NAMALWA (cell line): ENCODE results near the gene NIBAN1.
"Not testable (repeated sequence)": the region's sequence is repeated elsewhere in the genome, so short reads cannot be mapped to it uniquely, and the experiment has no call there.

Experiments
- DNase-seq: peaks from one replicate; pipeline ENCODE4 v3.0.0-alpha.2; 2015; ENCODE audit warnings: low spot score

Gene NIBAN1

GRCh38 chr1:184974056-184974836 is at the start of gene NIBAN1:
TSS of gene NIBAN1 (minus strand) at chr1:184974508. CDS start at chr1:184974356, 152 bp downstream.
- DNase-seq, result peak; percentile 68

GRCh38 chr1:185017966-185018365 is 43.7 kb upstream of the NIBAN1 start:
- no peak for DNase-seq

GRCh38 chr1:185017338-185017737 is 43.0 kb upstream of the NIBAN1 start:
- DNase-seq, result no peak

DNA sequence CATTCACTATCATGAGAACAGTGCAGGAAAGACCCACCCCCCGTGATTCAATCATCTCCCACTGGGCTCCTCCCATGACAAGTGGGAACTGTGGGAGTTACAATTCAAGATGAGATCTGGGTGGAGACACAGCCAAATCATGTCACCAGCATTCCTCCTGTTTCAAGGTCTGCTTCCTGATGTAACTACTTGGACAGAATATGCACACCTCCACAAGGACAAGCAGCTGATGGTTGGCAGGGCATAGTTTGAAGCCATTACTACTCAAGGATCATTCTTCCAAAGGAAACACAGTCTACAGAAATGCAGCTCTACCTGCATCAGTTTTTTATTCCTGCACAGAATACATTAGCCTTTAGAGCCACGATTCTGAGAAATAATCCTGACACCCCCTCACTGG is 42.6 kb upstream of the NIBAN1 start:
- DNase-seq, result no peak

DNA sequence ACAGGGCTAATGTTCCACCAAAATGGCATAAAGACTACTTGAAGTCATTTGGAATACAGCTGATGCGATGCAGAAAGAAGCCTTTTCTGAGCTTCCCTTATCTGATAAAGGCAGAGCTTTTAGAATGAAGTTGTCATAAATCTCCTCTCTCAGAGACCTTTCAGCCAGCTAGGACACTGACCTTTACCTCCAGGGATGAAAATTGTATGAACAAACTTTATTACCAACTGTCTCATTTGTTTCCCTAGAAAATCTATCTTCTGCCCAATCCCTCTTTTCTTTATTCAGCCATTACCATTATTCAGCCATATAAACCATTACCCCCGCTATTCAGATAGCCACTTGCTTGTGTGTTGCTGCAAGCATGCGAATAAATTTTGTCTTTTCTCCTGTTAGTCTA is 41.3 kb upstream of the NIBAN1 start:
- no peak for DNase-seq

DNA sequence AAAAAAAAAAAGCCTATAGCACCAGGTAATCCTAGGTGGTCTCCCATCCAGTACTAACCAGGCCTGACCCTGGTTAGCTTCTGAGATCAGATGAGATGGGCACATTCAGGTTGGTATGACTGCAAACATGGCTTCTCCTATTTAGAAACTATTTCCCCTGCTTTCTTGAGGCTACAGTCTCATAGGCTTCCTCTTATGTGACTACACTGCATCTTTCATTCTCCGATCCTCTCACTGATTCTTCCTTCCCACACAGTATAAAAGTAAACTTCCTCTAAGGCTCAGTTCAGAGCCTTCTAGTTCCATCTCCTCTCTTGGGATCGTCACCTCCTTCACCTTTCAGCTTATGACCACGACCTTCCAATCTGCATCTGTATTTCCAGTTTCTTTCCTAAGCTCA is 40.6 kb upstream of the NIBAN1 start:
- no peak for DNase-seq

DNA sequence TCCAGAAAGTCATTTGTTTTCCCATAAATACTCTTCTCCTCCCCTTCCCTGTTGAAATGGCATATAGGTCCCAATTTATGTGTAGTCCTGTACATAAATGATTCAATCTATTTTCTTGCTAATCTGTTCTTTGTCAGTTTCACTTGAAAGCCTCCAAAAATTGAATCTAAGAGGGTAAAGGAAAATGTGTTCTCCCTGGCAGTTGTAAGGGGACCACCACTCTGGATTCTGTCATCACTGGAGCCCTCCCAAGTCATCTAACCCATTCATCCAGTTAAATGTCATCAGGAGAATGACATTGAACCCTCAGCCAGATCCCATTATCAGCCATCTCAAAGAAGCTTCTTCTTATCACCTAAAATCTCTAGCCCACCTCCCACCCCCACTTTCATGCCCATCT is 36.1 kb upstream of the NIBAN1 start:
- DNase-seq, result no peak

GRCh38 chr1:185008838-185009237 is 34.5 kb upstream of the NIBAN1 start:
- no peak for DNase-seq

DNA sequence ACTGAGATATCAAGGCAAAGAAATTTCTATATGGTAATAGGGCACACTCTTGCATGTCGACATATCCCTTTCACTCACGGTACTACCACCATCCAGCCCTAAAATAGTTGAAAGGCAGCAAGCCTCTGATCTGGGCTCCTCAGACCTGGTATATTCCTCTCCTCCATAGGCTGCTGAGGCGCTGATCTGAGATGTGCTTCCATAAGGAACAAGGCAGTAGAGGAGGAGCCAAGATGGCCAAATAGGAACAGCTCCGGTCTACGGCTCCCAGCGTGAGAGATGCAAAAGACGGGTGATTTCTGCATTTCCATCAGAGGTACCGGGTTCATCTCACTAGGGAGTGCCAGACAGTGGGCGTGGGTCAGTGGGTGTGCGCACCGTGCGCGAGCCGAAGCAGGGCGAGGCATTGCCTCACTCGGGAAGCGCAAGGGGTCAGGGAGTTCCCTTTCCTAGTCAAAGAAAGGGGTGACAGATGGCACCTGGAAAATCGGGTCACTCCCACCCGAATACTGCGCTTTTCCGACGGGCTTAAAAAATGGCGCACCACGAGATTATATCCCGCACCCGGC is 27.1 kb upstream of the NIBAN1 start:
- not testable (repeated sequence) for DNase-seq

DNA sequence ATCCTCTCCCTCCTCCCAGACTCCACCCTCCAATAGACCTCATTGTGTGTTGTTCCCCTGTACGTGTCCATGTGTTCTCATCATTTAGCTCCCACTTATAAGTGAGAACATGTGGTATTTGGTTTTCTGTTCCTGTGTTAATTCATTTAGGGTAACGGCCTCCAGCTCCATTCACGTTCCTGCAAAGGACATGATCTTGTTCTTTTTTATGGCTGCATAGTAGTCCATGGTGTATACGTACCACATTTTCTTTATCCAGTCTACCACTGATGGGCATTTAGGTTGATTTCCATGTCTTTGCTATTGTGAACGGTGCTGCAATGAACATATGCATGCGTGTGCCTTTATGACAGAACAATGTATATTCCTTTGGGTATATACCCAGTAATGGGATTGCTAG is 25.7 kb upstream of the NIBAN1 start:
- DNase-seq, result not testable (repeated sequence)

- DNase-seq, result no peak
Observed at GRCh38 chr1:184994301-184994700, 20.0 kb upstream of the NIBAN1 start.

DNA sequence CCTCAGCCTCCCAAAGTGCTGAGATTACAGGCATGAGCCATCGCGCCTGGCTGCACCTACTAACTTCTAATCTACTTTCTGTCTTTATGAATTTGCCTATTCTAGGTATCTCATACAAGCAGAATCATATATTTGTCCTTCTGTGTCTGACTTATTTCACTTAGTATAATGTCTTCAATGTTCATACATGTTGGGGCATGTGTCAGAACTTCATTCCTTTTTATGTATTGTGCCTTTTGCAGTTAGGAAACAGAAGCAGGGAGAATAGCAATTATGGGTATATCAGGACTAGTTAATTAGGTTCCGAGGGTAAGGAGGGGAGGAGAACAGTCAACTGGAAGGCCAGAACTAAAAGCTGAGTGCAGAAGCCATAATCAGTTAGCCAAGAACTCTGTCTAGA is 18.0 kb upstream of the NIBAN1 start:
- no peak for DNase-seq

- DNase-seq, result no peak
Observed at GRCh38 chr1:184990204-184990603, 15.9 kb upstream of the NIBAN1 start.

GRCh38 chr1:184988506-184988905 is 14.2 kb upstream of the NIBAN1 start:
- no peak for DNase-seq

DNA sequence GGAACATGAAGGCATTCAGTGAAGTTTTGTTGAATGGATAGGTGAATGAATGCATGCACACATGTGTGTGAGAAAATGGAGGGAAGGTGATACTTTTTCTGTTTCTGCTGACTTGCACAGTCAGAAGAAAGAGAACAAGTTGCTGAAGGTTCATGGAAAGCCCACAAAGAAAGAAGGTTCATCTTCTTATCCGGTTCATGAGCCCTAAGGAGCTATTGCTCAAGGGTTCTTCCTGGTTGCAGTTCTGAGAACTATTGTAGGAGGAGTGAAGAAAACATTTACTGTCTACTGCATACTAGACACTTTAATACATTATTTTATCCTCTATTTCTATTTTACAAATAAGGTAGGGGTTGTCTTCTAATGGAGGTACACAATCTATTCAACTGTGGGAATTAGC is 13.4 kb upstream of the NIBAN1 start:
- DNase-seq, result no peak

DNA sequence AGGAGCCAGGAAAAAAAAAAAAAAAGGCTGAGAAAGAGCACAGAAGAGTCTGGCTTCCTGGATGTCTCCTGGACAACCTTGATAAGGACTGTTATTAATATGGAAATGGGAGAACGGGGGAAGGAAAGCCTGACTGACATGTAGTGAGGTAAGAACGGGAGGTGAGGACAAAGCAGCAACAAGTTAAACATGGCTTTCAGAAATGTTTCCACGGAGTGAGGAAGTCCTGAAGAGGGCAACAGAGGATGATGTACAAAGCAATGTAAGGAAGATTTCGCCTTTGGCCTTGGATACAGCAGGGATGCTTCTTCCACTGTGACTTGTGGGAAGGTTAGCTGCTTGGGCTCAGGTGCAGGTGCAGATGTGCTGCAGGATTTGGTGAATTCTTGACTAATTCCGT is 11.9 kb upstream of the NIBAN1 start:
- DNase-seq, result no peak

DNA sequence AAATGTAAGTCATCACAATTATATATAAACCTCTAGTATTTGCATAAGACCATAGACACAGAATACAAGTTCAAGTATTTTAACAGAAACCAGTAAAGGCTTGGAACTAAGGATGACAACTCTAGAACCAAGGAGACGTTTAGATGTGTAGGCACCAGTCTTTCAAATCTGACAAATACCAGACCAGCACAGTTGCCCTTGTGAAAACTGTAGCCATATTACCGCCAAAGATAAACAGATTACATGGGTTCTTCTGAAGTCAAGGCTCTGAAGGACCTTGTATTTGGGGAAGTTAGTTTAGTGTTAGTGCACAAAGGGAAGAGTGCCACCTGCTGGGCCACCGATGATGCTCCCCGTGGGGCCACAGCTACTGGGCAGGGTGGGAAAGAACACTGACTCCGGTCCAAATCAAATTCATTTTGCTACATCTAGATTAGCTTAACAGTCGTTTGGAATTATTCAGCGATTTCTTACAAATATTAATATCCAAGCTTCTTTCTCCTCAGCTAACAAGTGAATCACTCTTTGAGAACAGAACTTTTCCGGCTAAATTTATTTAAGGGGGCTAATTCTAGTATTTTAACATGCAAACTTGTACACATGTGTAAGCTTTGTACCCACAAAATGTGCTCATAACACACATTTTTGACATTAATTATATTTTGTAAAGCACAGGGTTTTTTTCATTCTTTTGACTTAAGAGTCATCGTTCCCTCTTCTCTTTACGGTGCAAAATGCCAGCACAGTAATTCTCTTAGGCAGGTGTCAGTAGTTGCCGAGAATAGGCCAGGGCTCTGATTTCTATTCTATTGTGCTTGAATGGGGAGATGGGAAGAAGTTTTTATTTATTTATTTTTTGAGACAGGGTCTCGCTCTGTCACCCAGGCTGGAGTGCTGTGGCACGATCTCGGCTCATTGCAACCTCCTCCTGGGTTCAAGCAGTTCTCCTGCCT is 8.0 kb upstream of the NIBAN1 start:
- peak; percentile 83 for DNase-seq

GRCh38 chr1:184980726-184981125 is 6.4 kb upstream of the NIBAN1 start:
- DNase-seq, result no peak

DNA sequence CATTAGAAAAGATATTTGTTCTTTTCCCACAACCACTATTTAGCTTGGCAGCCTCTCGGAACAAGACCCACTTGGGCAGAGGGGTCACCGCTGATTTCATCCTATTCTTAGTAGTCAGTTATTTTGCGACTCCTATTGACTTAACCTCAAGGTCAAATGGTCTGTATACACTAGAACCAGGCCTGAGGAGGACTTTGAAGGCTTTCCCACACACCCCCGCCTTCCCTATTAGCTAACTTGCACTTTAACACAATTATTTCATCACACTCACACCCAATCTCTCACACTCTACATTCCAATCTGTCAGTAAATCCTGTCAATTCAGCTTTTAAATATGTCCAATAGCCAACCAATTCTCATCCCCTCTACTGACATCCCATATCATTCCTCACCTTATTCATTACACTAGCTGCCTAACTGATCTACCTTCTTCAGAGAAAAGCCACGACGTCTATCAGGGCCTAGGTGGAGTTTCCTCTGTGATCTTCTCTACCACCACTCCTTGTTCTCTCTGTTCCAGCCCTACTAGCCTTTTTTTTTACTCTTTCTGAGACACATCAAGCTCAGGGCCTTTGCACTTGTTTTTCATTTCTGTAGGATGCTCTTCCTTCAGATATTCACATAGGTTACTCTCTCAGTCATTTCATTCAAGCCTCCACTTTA is 1.0 kb upstream of the NIBAN1 start:
- DNase-seq, result no peak

- no peak for DNase-seq
Observed at GRCh38 chr1:184974837-184975115, 468 bp upstream of the NIBAN1 start.

- peak; percentile 60 for DNase-seq
Observed at GRCh38 chr1:184973272-184974055, 844 bp downstream of the NIBAN1 start.
